CD4-positive, CD25-positive, alpha-beta regulatory T cell (primary cell): ENCODE data around the gene HIVEP3. TPM values are rescaled to one million over a fixed set of nuclear protein-coding genes. Genes with fewer than 3 reads are reported as not detected.

ENCODE experiments used
- ATAC-seq, 2 donors: fragments of 150-1000 bp; cut with Tn5 transposase; one replicate each; pipeline ENCODE4 v1.10.0; 2021; ENCODE audit warnings: low read depth in 2 of 2, moderate number of reproducible peaks in 2 of 2, moderate library complexity in 1 of 2
- DNase-seq, 3 donors: peaks; one replicate each; pipeline versions ENCODE4 v3.0.0 to v3.0.0-alpha.2; 2012 to 2022; ENCODE audit warnings: mixed read lengths in 1 of 3
- H3K27ac ChIP-seq: one replicate; pipeline ENCODE4 v1.7.0; 2013; ENCODE audit warnings: mild to moderate bottlenecking, low read length; ENCODE audit not compliant: insufficient read depth, poor library complexity, severe bottlenecking
- H3K27me3 ChIP-seq: one replicate; pipeline ENCODE4 v1.7.0; 2013; ENCODE audit warnings: low read length; ENCODE audit not compliant: control insufficient read depth, insufficient read depth
- H3K36me3 ChIP-seq: one replicate; pipeline ENCODE4 v1.7.0; 2013; ENCODE audit warnings: mild to moderate bottlenecking, low read length, moderate library complexity; ENCODE audit not compliant: control insufficient read depth, insufficient read depth
- H3K4me1 ChIP-seq: 2 replicates; pipeline ENCODE4 v1.7.0; 2013; ENCODE audit warnings: mild to moderate bottlenecking, low read length; ENCODE audit not compliant: insufficient read depth, control insufficient read depth, poor library complexity, severe bottlenecking
- H3K4me3 ChIP-seq: one replicate; pipeline ENCODE4 v1.7.0; 2013; ENCODE audit warnings: low read depth, mild to moderate bottlenecking, low read length, moderate library complexity
- H3K9me3 ChIP-seq, 2 experiments: 1 replicate in 1 of 2; 2 replicates in 1 of 2; pipeline ENCODE4 v1.7.0; 2013; ENCODE audit warnings: low read length in 2 of 2, mild to moderate bottlenecking in 1 of 2, moderate library complexity in 1 of 2; ENCODE audit not compliant: control insufficient read depth in 2 of 2
- H3K27ac Mint-ChIP-seq, 3 donors: one replicate each; pipeline ENCODE4 v1.8.0; 2020 to 2022; ENCODE audit warnings: mild to moderate bottlenecking in 3 of 3, mixed read lengths in 3 of 3, moderate library complexity in 2 of 3
- H3K27me3 Mint-ChIP-seq: one replicate; pipeline ENCODE4 v1.8.0; 2022; ENCODE audit warnings: mild to moderate bottlenecking, mixed read lengths
- H3K36me3 Mint-ChIP-seq: one replicate; pipeline ENCODE4 v1.8.0; 2020; ENCODE audit warnings: mixed read lengths
- H3K4me1 Mint-ChIP-seq, 4 donors: one replicate each; pipeline ENCODE4 v1.8.0; 2020 to 2022; ENCODE audit warnings: mixed read lengths in 4 of 4, mild to moderate bottlenecking in 1 of 4
- H3K4me3 Mint-ChIP-seq, 4 donors: one replicate each; pipeline ENCODE4 v1.8.0; 2020 to 2022; ENCODE audit warnings: mild to moderate bottlenecking in 4 of 4, mixed read lengths in 4 of 4, moderate library complexity in 3 of 4
- H3K9me3 Mint-ChIP-seq, 7 donors: one replicate each; pipeline ENCODE4 v1.8.0; 2020 to 2022; ENCODE audit warnings: mixed read lengths in 7 of 7, mild to moderate bottlenecking in 3 of 7, moderate library complexity in 2 of 7
- polyA plus RNA-seq, 4 donors: library from polyadenylated mRNA; unstranded; fragments of 300-500 nt; fragmentation: Illumina TruSeq; gene quantifications; one replicate each; pipeline ENCODE4 v1.2.3, GENCODE V29; 2021
- total RNA-seq: library from RNA; stranded (reverse); gene quantifications from one replicate; pipeline ENCODE4 v1.2.3, GENCODE V29; 2022

Gene HIVEP3
- total and polyA plus RNA-seq, 5 donors from 2014 or later: 3.9 to 17.2 (median 7.5) TPM

GRCh38 chr1:41720861-41721410 lies 197.8 kb downstream of the HIVEP3 start:
- peak in 1 of 2 donors; percentile 42 for ATAC-seq

GRCh38 chr1:41719590-41719989 lies 199.1 kb downstream of the HIVEP3 start:
- no peaks in the 10 kb centered on the region for H3K36me3 Mint-ChIP-seq
- Histone ChIP-seq H3K4me1 (peaks cover 9% of the 10 kb centered on the region), H3K27ac (no peak overlapping the region), H3K27me3 (no peaks in the 10 kb centered on the region), H3K4me3 (no peak overlapping the region), H3K36me3 (no peaks in the 10 kb centered on the region), H3K9me3 (no peaks in the 10 kb centered on the region)
- DNase-seq (no peak), ATAC-seq (no peak)
- no peaks in the 10 kb centered on the region for H3K9me3 Mint-ChIP-seq
- no peak overlapping the region for H3K4me3 Mint-ChIP-seq
- no peaks in the 10 kb centered on the region for H3K27me3 Mint-ChIP-seq
- no peak overlapping the region for H3K27ac Mint-ChIP-seq
- peaks cover 8 to 45% (median 29%) of the 10 kb centered on the region in 4 donors for H3K4me1 Mint-ChIP-seq

More at GRCh38 chr1:41720861-41721410, 197.8 kb downstream of the HIVEP3 start:
- no peak overlapping the region for H3K27ac ChIP-seq
- no peaks in the 10 kb centered on the region for H3K9me3 ChIP-seq
- Mint-ChIP-seq H3K36me3 (no peaks in the 10 kb centered on the region), H3K9me3 (no peaks in the 10 kb centered on the region), H3K27ac (peak overlapping the region in 2 of 3 donors; percentile 53 to 88), H3K4me3 (peak overlapping the region; percentile 38 to 92 (median 76)), H3K27me3 (no peaks in the 10 kb centered on the region), H3K4me1 (peaks cover 8 to 45% (median 27%) of the 10 kb centered on the region in 4 donors)
- H3K4me1 ChIP-seq: peaks cover 9% of the 10 kb centered on the region
- H3K36me3 ChIP-seq: no peaks in the 10 kb centered on the region
- H3K27me3 ChIP-seq: no peaks in the 10 kb centered on the region
- H3K4me3 ChIP-seq: peak overlapping the region; percentile 68
- peak in 2 of 3 donors; percentile 28 to 66 for DNase-seq

GRCh38 chr1:41719128-41719527 lies 199.6 kb downstream of the HIVEP3 start:
- ATAC-seq: no peak
- Mint-ChIP-seq H3K36me3 (no peaks in the 10 kb centered on the region), H3K27me3 (no peaks in the 10 kb centered on the region), H3K9me3 (no peaks in the 10 kb centered on the region), H3K4me1 (peaks cover 8 to 45% (median 29%) of the 10 kb centered on the region in 4 donors), H3K4me3 (peak overlapping the region in 1 of 4 donors; percentile 14), H3K27ac (peak overlapping the region in 2 of 3 donors; percentile 15 to 16)
- H3K27me3 ChIP-seq: no peaks in the 10 kb centered on the region
- no peaks in the 10 kb centered on the region for H3K9me3 ChIP-seq
- no peak overlapping the region for H3K4me3 ChIP-seq
- no peak overlapping the region for H3K27ac ChIP-seq
- no peaks in the 10 kb centered on the region for H3K36me3 ChIP-seq
- no peak for DNase-seq
- peaks cover 9% of the 10 kb centered on the region for H3K4me1 ChIP-seq

GRCh38 chr1:41718497-41718896 lies 200.2 kb downstream of the HIVEP3 start:
- DNase-seq (no peak), ATAC-seq (no peak)
- H3K27me3 Mint-ChIP-seq: no peaks in the 10 kb centered on the region
- no peaks in the 10 kb centered on the region for H3K36me3 Mint-ChIP-seq
- Histone ChIP-seq H3K27me3 (no peaks in the 10 kb centered on the region), H3K27ac (no peak overlapping the region), H3K36me3 (no peaks in the 10 kb centered on the region), H3K4me1 (peaks cover 9% of the 10 kb centered on the region), H3K9me3 (no peaks in the 10 kb centered on the region), H3K4me3 (no peak overlapping the region)
- H3K9me3 Mint-ChIP-seq: no peaks in the 10 kb centered on the region
- H3K27ac Mint-ChIP-seq: no peak overlapping the region
- H3K4me1 Mint-ChIP-seq: peaks cover 8 to 41% (median 28%) of the 10 kb centered on the region in 4 donors
- no peak overlapping the region for H3K4me3 Mint-ChIP-seq

GRCh38 chr1:41716188-41717130 lies 202.3 kb downstream of the HIVEP3 start:
- no peak for ATAC-seq

GRCh38 chr1:41715441-41716095 lies 203.2 kb downstream of the HIVEP3 start:
- peaks cover 5 to 26% (median 10%) of the 10 kb centered on the region in 4 donors for H3K4me1 Mint-ChIP-seq
- H3K4me3 Mint-ChIP-seq: no peak overlapping the region

More at GRCh38 chr1:41716188-41717130, 202.3 kb downstream of the HIVEP3 start:
- Histone ChIP-seq H3K27me3 (no peaks in the 10 kb centered on the region), H3K9me3 (no peaks in the 10 kb centered on the region), H3K4me3 (no peak overlapping the region), H3K36me3 (no peaks in the 10 kb centered on the region), H3K4me1 (peaks cover 4% of the 10 kb centered on the region), H3K27ac (no peak overlapping the region)
- H3K27me3 Mint-ChIP-seq: no peaks in the 10 kb centered on the region
- peaks cover 8 to 34% (median 18%) of the 10 kb centered on the region in 4 donors for H3K4me1 Mint-ChIP-seq
- H3K9me3 Mint-ChIP-seq: no peaks in the 10 kb centered on the region
- no peak for DNase-seq
- H3K4me3 Mint-ChIP-seq: no peak overlapping the region
- H3K36me3 Mint-ChIP-seq: no peaks in the 10 kb centered on the region
- peak overlapping the region in 1 of 3 donors; percentile 53 for H3K27ac Mint-ChIP-seq

GRCh38 chr1:41714638-41715389 lies 203.9 kb downstream of the HIVEP3 start:
- H3K9me3 Mint-ChIP-seq: no peaks in the 10 kb centered on the region
- ATAC-seq (no peak), DNase-seq (no peak)
- Histone ChIP-seq H3K27me3 (no peaks in the 10 kb centered on the region), H3K4me3 (no peak overlapping the region), H3K36me3 (no peaks in the 10 kb centered on the region), H3K27ac (no peak overlapping the region), H3K9me3 (no peaks in the 10 kb centered on the region), H3K4me1 (no peaks in the 10 kb centered on the region)
- no peak overlapping the region for H3K27ac Mint-ChIP-seq
- no peaks in the 10 kb centered on the region for H3K36me3 Mint-ChIP-seq
- H3K4me3 Mint-ChIP-seq: no peak overlapping the region
- no peaks in the 10 kb centered on the region for H3K27me3 Mint-ChIP-seq
- H3K4me1 Mint-ChIP-seq: peaks cover 0 to 18% (median 6%) of the 10 kb centered on the region in 4 donors

More at GRCh38 chr1:41715441-41716095, 203.2 kb downstream of the HIVEP3 start:
- no peaks in the 10 kb centered on the region for H3K9me3 Mint-ChIP-seq
- H3K27ac Mint-ChIP-seq: peak overlapping the region in 2 of 3 donors; percentile 21 to 53
- H3K36me3 Mint-ChIP-seq: no peaks in the 10 kb centered on the region
- no peak overlapping the region for H3K4me3 ChIP-seq
- no peaks in the 10 kb centered on the region for H3K27me3 Mint-ChIP-seq
- ATAC-seq (no peak), DNase-seq (no peak)
- no peaks in the 10 kb centered on the region for H3K36me3 ChIP-seq
- no peaks in the 10 kb centered on the region for H3K4me1 ChIP-seq
- H3K27ac ChIP-seq: no peak overlapping the region
- no peaks in the 10 kb centered on the region for H3K27me3 ChIP-seq
- H3K9me3 ChIP-seq: no peaks in the 10 kb centered on the region
